H9 (cell line): ENCODE results near the gene LDLR. TPM values are rescaled to one million over a fixed set of nuclear protein-coding genes. Genes with fewer than 3 reads are reported as not detected.
A peak's percentile ranks its signal among the peaks of the same experiment; 100 is the strongest.

Source experiments
- DNase-seq: peaks from one replicate; pipeline ENCODE4 v3.0.0-alpha.2; 2017
- H2AFZ ChIP-seq: one replicate; pipeline ENCODE4 v1.6.1; 2013; ENCODE audit warnings: mild to moderate bottlenecking, low read length, control low read depth, moderate library complexity
- H2AK5ac ChIP-seq: 2 replicates; pipeline ENCODE4 v1.6.1; 2013; ENCODE audit warnings: low read length, control low read depth, mixed read lengths; ENCODE audit not compliant: insufficient read length
- H2BK120ac ChIP-seq: one replicate; pipeline ENCODE4 v1.6.1; 2013; ENCODE audit warnings: low read depth, mild to moderate bottlenecking, low read length, control low read depth, inconsistent platforms; ENCODE audit not compliant: poor library complexity, severe bottlenecking
- H2BK12ac ChIP-seq: 2 replicates; pipeline ENCODE4 v1.6.1; 2013; ENCODE audit warnings: low read length, control low read depth, mixed read lengths, low read depth; ENCODE audit not compliant: insufficient read length
- H2BK15ac ChIP-seq: 2 replicates; pipeline ENCODE4 v1.6.1; 2013; ENCODE audit warnings: low read depth, low read length, control low read depth
- H2BK20ac ChIP-seq: one replicate; pipeline ENCODE4 v1.6.1; 2013; ENCODE audit warnings: low read depth, mild to moderate bottlenecking, low read length, control low read depth, inconsistent platforms; ENCODE audit not compliant: poor library complexity, severe bottlenecking
- H2BK5ac ChIP-seq: 2 replicates; pipeline ENCODE4 v1.6.1; 2013; ENCODE audit warnings: low read length, control low read depth, mixed read lengths; ENCODE audit not compliant: insufficient read length
- H3K14ac ChIP-seq: 2 replicates; pipeline ENCODE4 v1.6.1; 2013; ENCODE audit warnings: low read length, control low read depth; ENCODE audit not compliant: insufficient read depth
- H3K18ac ChIP-seq: 2 replicates; pipeline ENCODE4 v1.6.1; 2013; ENCODE audit warnings: low read depth, mild to moderate bottlenecking, mixed read lengths, low read length, control low read depth; ENCODE audit not compliant: insufficient read length
- H3K23ac ChIP-seq: 2 replicates; pipeline ENCODE4 v1.6.1; 2013; ENCODE audit warnings: low read length, control low read depth, mixed read lengths, low read depth; ENCODE audit not compliant: insufficient read length
- H3K23me2 ChIP-seq: 2 replicates; pipeline ENCODE4 v1.6.1; 2013; ENCODE audit warnings: low read depth, mild to moderate bottlenecking, mixed read lengths, low read length, control low read depth; ENCODE audit not compliant: insufficient read length, poor library complexity, severe bottlenecking
- H3K27ac ChIP-seq: 2 replicates; pipeline ENCODE4 v1.5.1; 2013; ENCODE audit warnings: low read length, control low read depth, mixed read lengths, low read depth; ENCODE audit not compliant: insufficient read length
- H3K27me3 ChIP-seq: 2 replicates; pipeline ENCODE4 v1.6.1; 2013; ENCODE audit warnings: low read length, control low read depth, inconsistent platforms; ENCODE audit not compliant: insufficient read depth
- H3K4ac ChIP-seq: 2 replicates; pipeline ENCODE4 v1.6.1; 2013; ENCODE audit warnings: low read depth, mild to moderate bottlenecking, control low read depth, inconsistent platforms, low read length, moderate library complexity
- H3K4me1 ChIP-seq: 2 replicates; pipeline ENCODE4 v1.6.1; 2013; ENCODE audit warnings: low read length, control low read depth, inconsistent platforms; ENCODE audit not compliant: insufficient read depth
- H3K4me2 ChIP-seq: 2 replicates; pipeline ENCODE4 v1.6.1; 2013; ENCODE audit warnings: low read length, control low read depth, mixed read lengths; ENCODE audit not compliant: insufficient read length, insufficient read depth
- H3K56ac ChIP-seq: 2 replicates; pipeline ENCODE4 v1.6.1; 2013; ENCODE audit warnings: low read depth, mild to moderate bottlenecking, mixed read lengths, low read length, control low read depth; ENCODE audit not compliant: insufficient read length
- H3K79me1 ChIP-seq: 2 replicates; pipeline ENCODE4 v1.6.1; 2013; ENCODE audit warnings: low read depth, mild to moderate bottlenecking, moderate library complexity, low read length, control low read depth, inconsistent platforms; ENCODE audit not compliant: insufficient read depth, poor library complexity, severe bottlenecking
- H3K79me2 ChIP-seq: 2 replicates; pipeline ENCODE4 v1.6.1; 2013; ENCODE audit warnings: low read length, control low read depth, inconsistent platforms; ENCODE audit not compliant: insufficient read depth
- H3K9ac ChIP-seq: 2 replicates; pipeline ENCODE4 v1.6.1; 2013; ENCODE audit warnings: low read length, control low read depth, mixed read lengths; ENCODE audit not compliant: insufficient read length; ENCODE audit errors: extremely low read depth
- H3K9me3 ChIP-seq: one replicate; pipeline ENCODE4 v1.6.1; 2013; ENCODE audit warnings: low read depth, low read length, inconsistent platforms; ENCODE audit not compliant: control insufficient read depth
- H3T11ph ChIP-seq: one replicate; pipeline ENCODE4 v1.6.1; 2013; ENCODE audit warnings: mild to moderate bottlenecking, low read length, control low read depth, inconsistent platforms
- H4K20me1 ChIP-seq: one replicate; pipeline ENCODE4 v1.6.1; 2013; ENCODE audit not compliant: control insufficient read depth, insufficient read length, insufficient read depth
- H4K5ac ChIP-seq: 2 replicates; pipeline ENCODE4 v1.6.1; 2013; ENCODE audit warnings: low read depth, mild to moderate bottlenecking, mixed read lengths, low read length, control low read depth; ENCODE audit not compliant: insufficient read length
- H4K8ac ChIP-seq: replicated peaks from 2 replicates; pipeline ENCODE4 v1.6.1; 2013; ENCODE audit warnings: low read length, control low read depth, mixed read lengths, low read depth; ENCODE audit not compliant: insufficient read length
- H4K91ac ChIP-seq: 2 replicates; pipeline ENCODE4 v1.6.1; 2013; ENCODE audit warnings: low read depth, mild to moderate bottlenecking, moderate library complexity, mixed read lengths, low read length, control low read depth; ENCODE audit not compliant: insufficient read length
- H3K27ac Mint-ChIP-seq, 3 experiments: 2 replicates in 2 of 3; 3 replicates in 1 of 3; pipeline ENCODE4 v1.8.0; 2020 to 2021; ENCODE audit warnings: mixed read lengths in 3 of 3, mild to moderate bottlenecking in 1 of 3, moderate library complexity in 1 of 3
- H3K27me3 Mint-ChIP-seq: 2 replicates; pipeline ENCODE4 v1.8.0; 2021; ENCODE audit warnings: low read depth, mild to moderate bottlenecking, moderate library complexity, mixed read lengths
- H3K36me3 Mint-ChIP-seq, 3 experiments: 2 replicates in 2 of 3; 3 replicates in 1 of 3; pipeline ENCODE4 v1.8.0; 2020 to 2021; ENCODE audit warnings: low read depth in 3 of 3, mixed read lengths in 3 of 3; ENCODE audit not compliant: insufficient read depth in 1 of 3
- H3K4me1 Mint-ChIP-seq, 2 experiments: 2 replicates each; pipeline ENCODE4 v1.8.0; 2020; ENCODE audit warnings: mixed read lengths in 2 of 2
- H3K4me3 Mint-ChIP-seq, 2 experiments: 2 replicates in 1 of 2; 3 replicates in 1 of 2; pipeline ENCODE4 v1.8.0; 2020 to 2021; ENCODE audit warnings: mild to moderate bottlenecking in 2 of 2, mixed read lengths in 2 of 2, moderate library complexity in 1 of 2
- H3K9me3 Mint-ChIP-seq, 2 experiments: 2 replicates in 1 of 2; 3 replicates in 1 of 2; pipeline ENCODE4 v1.8.0; 2020; ENCODE audit warnings: mild to moderate bottlenecking in 2 of 2, mixed read lengths in 2 of 2, moderate library complexity in 1 of 2
- WGBS: extraction: QIAGEN DNeasy Blood & Tissue Kit; methylation state at CpG from one replicate; pipeline ENCODE4 v1.1.7; 2013; ENCODE audit warnings: missing lambda C conversion rate, low lambda C conversion rate, mixed read lengths; ENCODE audit not compliant: insufficient read length; ENCODE audit errors: extremely low coverage; 5-methylcytosine and 5-hydroxymethylcytosine counted together
- total RNA-seq: library from RNA; stranded (reverse); gene quantifications from 2 replicates; pipeline ENCODE4 v1.2.1, GENCODE V29; 2021
- TF ChIP-seq, protein P1 (sequence below): fragments of 200-600 bp; sonication (generic); conservative IDR thresholded peaks from 3 replicates; pipeline ENCODE4 v1.8.0; 2021; ENCODE audit warnings: antibody characterized with exemption, mild to moderate bottlenecking

LDLR gene
- total RNA-seq, 1 experiment from 2014 or later, result 92.7 TPM

GRCh38 chr19:11041194-11041593, 48.1 kb upstream of the LDLR start:
- Histone ChIP-seq H3K18ac (no peak overlapping the region), H2BK120ac (no peak overlapping the region), H3K4me1 (no peaks in the 10 kb centered on the region), H3K56ac (no peak overlapping the region), H3K27me3 (no peaks in the 10 kb centered on the region), H3K14ac (no peak overlapping the region), H3K27ac (no peak overlapping the region), H4K91ac (no peak overlapping the region), H2AFZ (no peak overlapping the region), H3K23me2 (no peaks in the 10 kb centered on the region), H2BK15ac (no peak overlapping the region), H3K23ac (no peak overlapping the region), H3T11ph (no peak overlapping the region), H4K20me1 (no peaks in the 10 kb centered on the region), H3K9me3 (no peaks in the 10 kb centered on the region), H4K5ac (no peak overlapping the region), H3K4ac (no peak overlapping the region), H3K9ac (no peak overlapping the region), H2BK20ac (no peak overlapping the region), H2BK12ac (no peak overlapping the region), H3K4me2 (no peak overlapping the region), H2AK5ac (no peak overlapping the region), H4K8ac (no peak overlapping the region), H3K79me2 (no peaks in the 10 kb centered on the region), H2BK5ac (no peak overlapping the region), H3K79me1 (no peaks in the 10 kb centered on the region)
- H3K36me3 Mint-ChIP-seq, result peaks cover 58 to 84% (median 80%) of the 10 kb centered on the region in 3 experiments; a peak in 6 of 7 replicates
- H3K4me3 Mint-ChIP-seq, result no peak overlapping the region
- peak overlapping the region in 1 of 3 experiments; percentile 88; a peak in 2 of 7 replicates for H3K27ac Mint-ChIP-seq
- H3K27me3 Mint-ChIP-seq, result no peaks in the 10 kb centered on the region
- no peaks in the 10 kb centered on the region for H3K4me1 Mint-ChIP-seq
- H3K9me3 Mint-ChIP-seq, result no peaks in the 10 kb centered on the region
- no CpG with 5 or more reads among the region's 33 CpGs for WGBS
- DNase-seq, result no peak
- TF ChIP-seq, protein P1, sequence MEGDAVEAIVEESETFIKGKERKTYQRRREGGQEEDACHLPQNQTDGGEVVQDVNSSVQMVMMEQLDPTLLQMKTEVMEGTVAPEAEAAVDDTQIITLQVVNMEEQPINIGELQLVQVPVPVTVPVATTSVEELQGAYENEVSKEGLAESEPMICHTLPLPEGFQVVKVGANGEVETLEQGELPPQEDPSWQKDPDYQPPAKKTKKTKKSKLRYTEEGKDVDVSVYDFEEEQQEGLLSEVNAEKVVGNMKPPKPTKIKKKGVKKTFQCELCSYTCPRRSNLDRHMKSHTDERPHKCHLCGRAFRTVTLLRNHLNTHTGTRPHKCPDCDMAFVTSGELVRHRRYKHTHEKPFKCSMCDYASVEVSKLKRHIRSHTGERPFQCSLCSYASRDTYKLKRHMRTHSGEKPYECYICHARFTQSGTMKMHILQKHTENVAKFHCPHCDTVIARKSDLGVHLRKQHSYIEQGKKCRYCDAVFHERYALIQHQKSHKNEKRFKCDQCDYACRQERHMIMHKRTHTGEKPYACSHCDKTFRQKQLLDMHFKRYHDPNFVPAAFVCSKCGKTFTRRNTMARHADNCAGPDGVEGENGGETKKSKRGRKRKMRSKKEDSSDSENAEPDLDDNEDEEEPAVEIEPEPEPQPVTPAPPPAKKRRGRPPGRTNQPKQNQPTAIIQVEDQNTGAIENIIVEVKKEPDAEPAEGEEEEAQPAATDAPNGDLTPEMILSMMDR, result no peak
